ENCODE results near the gene PUS10.

The PUS10 gene

GRCh38 chr2:61016392-61017002 lies 1.6 kb downstream of the PUS10 start:
- TF ChIP-seq CTCF (IDR thresholded peaks at IDR 0.05): no peak

- no peak for TF ChIP-seq CTCF (IDR thresholded peaks at IDR 0.05)
Observed at GRCh38 chr2:61015976-61016375, 2.1 kb downstream of the PUS10 start.

GRCh38 chr2:61014763-61015162 lies 3.3 kb downstream of the PUS10 start:
- TF ChIP-seq CTCF (IDR thresholded peaks at IDR 0.05): no peak

GRCh38 chr2:61013382-61013781 lies 4.7 kb downstream of the PUS10 start:
- TF ChIP-seq CTCF (IDR thresholded peaks at IDR 0.05): no peak

- no peak for TF ChIP-seq CTCF (IDR thresholded peaks at IDR 0.05)
Observed at GRCh38 chr2:61011678-61012077, 6.4 kb downstream of the PUS10 start.

- no peak for TF ChIP-seq CTCF (IDR thresholded peaks at IDR 0.05)
Observed at GRCh38 chr2:61009355-61009754, 8.7 kb downstream of the PUS10 start.

GRCh38 chr2:61006486-61007105 lies 11.5 kb downstream of the PUS10 start:
- TF ChIP-seq CTCF (IDR thresholded peaks at IDR 0.05): no peak
